ENCODE results near the gene RNF113B. TPM values are rescaled to one million over a fixed set of nuclear protein-coding genes. Genes with fewer than 3 reads are reported as not detected.

The RNF113B gene
- total and polyA plus RNA-seq, 2 experiments from 2014 or later = 0.94 TPM; not detected in 1

- no peaks in the 10 kb centered on the region for H3K9me2 ChIP-seq (replicated peaks; ENCODE audit: insufficient read depth)
- H3K4me1 ChIP-seq (ENCODE audit: insufficient read depth) = peaks cover 12% of the 10 kb centered on the region
- H3K27ac ChIP-seq = peak overlapping the region; percentile 6
- H3K4me3 ChIP-seq = no peak overlapping the region
- no peak overlapping the region for H2AFZ ChIP-seq
- H3K4me2 ChIP-seq = no peak overlapping the region
- H4K20me1 ChIP-seq (ENCODE audit: insufficient read depth, poor library complexity, severe bottlenecking) = peaks cover 28% of the 10 kb centered on the region
- H3K79me2 ChIP-seq = peaks cover 97% of the 10 kb centered on the region
- TF ChIP-seq EZH2 (IDR thresholded peaks at IDR 0.05; ENCODE audit: borderline replicate concordance) (no peak), CTCF (IDR thresholded peaks at IDR 0.05; ENCODE audit: poor library complexity) (no peak), EZH2phosphoT487 (IDR thresholded peaks at IDR 0.05; ENCODE audit: low read depth, severe bottlenecking, unreplicated experiment) (no peak)
- no peak for DNase-seq (ENCODE audit: low spot score)
- no peaks in the 10 kb centered on the region for H3K27me3 ChIP-seq
- WGBS (ENCODE audit: low lambda C conversion rate, missing lambda C conversion rate) = 58% methylated on average over 7 of the region's 7 CpGs
- H3K9me3 ChIP-seq (ENCODE audit: low read depth) = no peaks in the 10 kb centered on the region
- H3K36me3 ChIP-seq (replicated peaks; ENCODE audit: insufficient read depth, low read depth) = no peaks in the 10 kb centered on the region
Observed at GRCh38 chr13:98157188-98157587, 19.9 kb downstream of the RNF113B start.

GRCh38 chr13:98156259-98156658 is 20.8 kb downstream of the RNF113B start:
- H3K27ac ChIP-seq = no peak overlapping the region
- peaks cover 32% of the 10 kb centered on the region for H4K20me1 ChIP-seq (ENCODE audit: insufficient read depth, poor library complexity, severe bottlenecking)
- no peaks in the 10 kb centered on the region for H3K36me3 ChIP-seq (replicated peaks; ENCODE audit: insufficient read depth, low read depth)
- H3K4me3 ChIP-seq = no peak overlapping the region
- no peaks in the 10 kb centered on the region for H3K9me3 ChIP-seq (ENCODE audit: low read depth)
- no peaks in the 10 kb centered on the region for H3K27me3 ChIP-seq
- no peak for DNase-seq (ENCODE audit: low spot score)
- H2AFZ ChIP-seq = no peak overlapping the region
- TF ChIP-seq EZH2 (IDR thresholded peaks at IDR 0.05; ENCODE audit: borderline replicate concordance) = no peak
- no peak for TF ChIP-seq CTCF (IDR thresholded peaks at IDR 0.05; ENCODE audit: poor library complexity)
- no peak for TF ChIP-seq EZH2phosphoT487 (IDR thresholded peaks at IDR 0.05; ENCODE audit: low read depth, severe bottlenecking, unreplicated experiment)
- H3K79me2 ChIP-seq = peaks cover 97% of the 10 kb centered on the region
- no peaks in the 10 kb centered on the region for H3K9me2 ChIP-seq (replicated peaks; ENCODE audit: insufficient read depth)
- peaks cover 12% of the 10 kb centered on the region for H3K4me1 ChIP-seq (ENCODE audit: insufficient read depth)
- WGBS (ENCODE audit: low lambda C conversion rate, missing lambda C conversion rate) = 79% methylated on average over 2 of the region's 2 CpGs
- H3K4me2 ChIP-seq = no peak overlapping the region

GRCh38 chr13:98155475-98156109 is 21.5 kb downstream of the RNF113B start:
- 76% methylated on average over 5 of the region's 5 CpGs for WGBS (ENCODE audit: low lambda C conversion rate, missing lambda C conversion rate)
- H2AFZ ChIP-seq = no peak overlapping the region
- H3K4me2 ChIP-seq = no peak overlapping the region
- peaks cover 97% of the 10 kb centered on the region for H3K79me2 ChIP-seq
- DNase-seq (ENCODE audit: low spot score) = no peak
- no peaks in the 10 kb centered on the region for H3K9me3 ChIP-seq (ENCODE audit: low read depth)
- TF ChIP-seq CTCF (IDR thresholded peaks at IDR 0.05; ENCODE audit: poor library complexity) (no peak), EZH2 (IDR thresholded peaks at IDR 0.05; ENCODE audit: borderline replicate concordance) (no peak), EZH2phosphoT487 (IDR thresholded peaks at IDR 0.05; ENCODE audit: low read depth, severe bottlenecking, unreplicated experiment) (no peak)
- no peaks in the 10 kb centered on the region for H3K36me3 ChIP-seq (replicated peaks; ENCODE audit: insufficient read depth, low read depth)
- H3K27me3 ChIP-seq = no peaks in the 10 kb centered on the region
- peaks cover 18% of the 10 kb centered on the region for H3K4me1 ChIP-seq (ENCODE audit: insufficient read depth)
- H3K27ac ChIP-seq = no peak overlapping the region
- peaks cover 38% of the 10 kb centered on the region for H4K20me1 ChIP-seq (ENCODE audit: insufficient read depth, poor library complexity, severe bottlenecking)
- H3K9me2 ChIP-seq (replicated peaks; ENCODE audit: insufficient read depth) = no peaks in the 10 kb centered on the region
- no peak overlapping the region for H3K4me3 ChIP-seq
